Adipocyte (in vitro differentiated cells): ENCODE measurements around the gene PTPRN2.

Source experiments
- DNase-seq: peaks from one replicate; pipeline ENCODE4 v3.0.0-alpha.2; 2015; ENCODE audit warnings: low read depth
- H3K27me3 ChIP-seq: replicated peaks from 2 replicates; pipeline ENCODE4 v1.7.0; 2013; ENCODE audit warnings: mild to moderate bottlenecking, low read length, moderate library complexity; ENCODE audit not compliant: control insufficient read depth, insufficient read depth
- H3K36me3 ChIP-seq: 2 replicates; pipeline ENCODE4 v1.7.0; 2013; ENCODE audit warnings: low read length, mild to moderate bottlenecking, moderate library complexity; ENCODE audit not compliant: control insufficient read depth, insufficient read depth, severe bottlenecking
- H3K4me1 ChIP-seq: 2 replicates; pipeline ENCODE4 v1.7.0; 2013; ENCODE audit warnings: mild to moderate bottlenecking, low read length, moderate library complexity; ENCODE audit not compliant: control insufficient read depth, insufficient read depth
- H3K4me3 ChIP-seq: 2 replicates; pipeline ENCODE4 v1.7.0; 2013; ENCODE audit warnings: mild to moderate bottlenecking, low read length, moderate library complexity
- H3K9ac ChIP-seq: 2 replicates; pipeline ENCODE4 v1.7.0; 2013; ENCODE audit warnings: mild to moderate bottlenecking, low read length, moderate library complexity
- H3K9me3 ChIP-seq: 2 replicates; pipeline ENCODE4 v1.7.0; 2013; ENCODE audit warnings: mild to moderate bottlenecking, low read length, moderate library complexity; ENCODE audit not compliant: control insufficient read depth

Gene PTPRN2

DNA sequence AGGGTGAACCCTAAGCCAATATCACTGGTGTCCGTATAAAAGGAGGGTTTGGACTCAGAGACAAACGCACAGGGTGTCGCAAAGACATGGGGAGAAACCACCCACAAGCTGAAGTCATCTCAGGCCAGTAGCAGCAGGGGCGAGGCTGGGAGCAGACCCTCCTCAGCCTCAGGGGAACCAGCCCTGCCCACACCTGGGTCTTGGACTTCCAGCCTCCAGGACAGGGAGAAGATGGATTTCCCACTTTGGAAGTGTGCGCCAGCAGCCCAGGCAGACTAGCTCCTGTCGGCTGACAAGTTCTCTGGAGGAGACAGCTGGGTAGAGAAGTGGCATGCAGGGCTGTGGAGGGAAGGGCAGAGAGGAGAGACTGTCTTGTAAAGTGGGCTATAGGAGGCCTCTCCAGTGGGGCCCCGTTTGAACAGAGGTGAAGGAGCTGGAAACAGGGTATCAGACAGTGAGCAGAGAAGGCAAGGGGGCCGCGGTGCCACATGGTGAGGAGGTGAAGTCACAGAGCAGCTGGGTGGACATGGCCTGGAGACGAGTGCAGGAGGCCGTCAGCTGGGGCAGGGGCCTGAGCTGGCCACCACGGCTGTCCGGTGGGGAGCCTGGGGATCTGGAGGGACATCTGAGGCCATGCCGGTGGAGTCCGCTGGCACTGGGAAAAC lies 475.6 kb downstream of the PTPRN2 start:
- DNase-seq: no peak
- Histone ChIP-seq H3K36me3 (no peaks in the 10 kb centered on the region), H3K4me1 (no peaks in the 10 kb centered on the region), H3K9me3 (peaks cover 16% of the 10 kb centered on the region), H3K9ac (no peak overlapping the region), H3K27me3 (no peaks in the 10 kb centered on the region), H3K4me3 (no peak overlapping the region)

DNA sequence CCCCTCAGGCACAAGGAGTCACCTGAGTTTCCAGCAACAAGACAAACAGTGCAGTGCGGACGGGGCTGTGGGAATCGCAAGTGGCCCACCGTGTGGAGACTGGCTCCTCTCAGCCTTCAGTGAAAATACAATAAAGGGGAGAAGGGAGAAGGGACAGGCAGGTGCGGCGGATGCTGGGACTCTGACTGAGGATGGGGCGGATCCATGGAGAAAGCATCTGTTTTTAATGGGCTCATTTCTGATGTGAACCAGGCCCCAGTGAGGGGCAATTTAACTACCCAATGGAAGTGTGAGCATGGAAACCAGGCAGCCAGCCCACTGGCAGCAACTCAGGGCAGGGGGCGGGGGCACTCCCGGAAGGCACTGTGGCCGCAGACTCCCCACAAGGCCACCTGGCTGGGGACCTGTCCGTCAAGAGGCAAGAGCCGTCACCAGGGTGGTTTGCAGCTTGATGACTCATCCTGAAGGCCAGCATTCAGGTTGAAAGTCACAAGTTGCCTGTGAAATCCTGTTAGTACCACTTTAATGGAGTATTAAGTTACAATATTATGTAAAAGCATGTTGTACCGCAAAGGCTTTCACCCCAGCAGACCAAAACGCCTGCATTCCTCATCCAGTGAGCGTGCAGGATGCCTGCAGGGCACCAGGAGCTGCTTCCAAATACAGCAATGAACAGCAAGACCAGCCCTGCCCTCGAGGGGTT lies 476.4 kb downstream of the PTPRN2 start:
- H3K4me1 ChIP-seq: no peaks in the 10 kb centered on the region
- no peak for DNase-seq
- H3K36me3 ChIP-seq: no peaks in the 10 kb centered on the region
- no peaks in the 10 kb centered on the region for H3K27me3 ChIP-seq
- no peak overlapping the region for H3K4me3 ChIP-seq
- H3K9me3 ChIP-seq: peaks cover 10% of the 10 kb centered on the region
- no peak overlapping the region for H3K9ac ChIP-seq

DNA sequence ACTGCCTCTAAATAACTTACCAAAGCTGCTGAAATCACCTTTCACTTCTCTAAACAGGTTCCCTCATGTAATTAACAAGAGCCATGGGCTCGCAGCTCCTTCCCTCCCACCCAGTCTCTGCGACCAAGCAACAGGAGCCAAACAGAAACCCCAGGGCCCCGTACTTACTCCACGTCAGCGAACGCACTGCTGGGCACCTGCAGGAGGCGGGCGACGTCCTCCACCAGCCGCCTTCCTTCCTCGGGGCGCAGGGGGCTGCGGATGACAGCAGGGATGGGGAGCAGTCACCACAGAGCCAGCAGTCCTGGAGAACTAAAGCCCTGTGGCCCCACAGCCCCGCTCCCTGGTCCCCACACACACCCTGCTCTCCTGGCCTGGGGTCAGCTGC lies 477.0 kb downstream of the PTPRN2 start:
- Histone ChIP-seq H3K9me3 (peaks cover 6% of the 10 kb centered on the region), H3K4me3 (no peak overlapping the region)

DNA sequence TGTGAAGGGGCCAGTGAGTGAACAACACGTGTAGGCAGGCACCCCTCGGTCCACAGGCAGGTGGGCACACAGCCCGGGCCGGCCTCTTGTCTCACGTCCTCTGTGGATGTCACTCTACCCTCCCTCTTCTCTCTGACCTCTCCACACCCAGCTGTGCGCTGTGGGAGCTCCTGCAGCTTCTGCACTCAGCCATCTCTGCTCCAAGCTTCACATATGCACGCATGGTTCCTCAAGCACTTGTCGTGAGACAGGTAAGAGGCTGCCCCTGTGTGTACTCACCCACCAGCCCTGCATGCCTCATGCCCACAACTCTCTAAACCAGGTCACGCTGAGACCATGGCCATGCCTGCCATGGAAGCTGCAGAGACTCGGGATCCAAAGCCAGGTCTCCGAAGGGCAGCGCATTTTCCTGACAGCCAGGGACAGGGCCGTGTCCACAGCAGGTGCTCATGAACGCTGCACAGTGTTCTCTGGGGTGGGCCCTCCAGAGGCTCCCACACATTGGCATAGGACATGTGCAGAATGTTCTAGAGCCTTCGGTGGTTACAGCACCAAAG lies 477.5 kb downstream of the PTPRN2 start:
- H3K4me3 ChIP-seq: no peak overlapping the region
- H3K9ac ChIP-seq: no peak overlapping the region
- H3K9me3 ChIP-seq: peaks cover 2% of the 10 kb centered on the region
- no peak for DNase-seq
- H3K36me3 ChIP-seq: no peaks in the 10 kb centered on the region
- no peaks in the 10 kb centered on the region for H3K4me1 ChIP-seq
- H3K27me3 ChIP-seq: no peaks in the 10 kb centered on the region

More for the DNA sequence above, 477.0 kb downstream of the PTPRN2 start:
- no peaks in the 10 kb centered on the region for H3K27me3 ChIP-seq
- no peak overlapping the region for H3K9ac ChIP-seq
- no peaks in the 10 kb centered on the region for H3K36me3 ChIP-seq
- no peak for DNase-seq
- H3K4me1 ChIP-seq: no peaks in the 10 kb centered on the region

DNA sequence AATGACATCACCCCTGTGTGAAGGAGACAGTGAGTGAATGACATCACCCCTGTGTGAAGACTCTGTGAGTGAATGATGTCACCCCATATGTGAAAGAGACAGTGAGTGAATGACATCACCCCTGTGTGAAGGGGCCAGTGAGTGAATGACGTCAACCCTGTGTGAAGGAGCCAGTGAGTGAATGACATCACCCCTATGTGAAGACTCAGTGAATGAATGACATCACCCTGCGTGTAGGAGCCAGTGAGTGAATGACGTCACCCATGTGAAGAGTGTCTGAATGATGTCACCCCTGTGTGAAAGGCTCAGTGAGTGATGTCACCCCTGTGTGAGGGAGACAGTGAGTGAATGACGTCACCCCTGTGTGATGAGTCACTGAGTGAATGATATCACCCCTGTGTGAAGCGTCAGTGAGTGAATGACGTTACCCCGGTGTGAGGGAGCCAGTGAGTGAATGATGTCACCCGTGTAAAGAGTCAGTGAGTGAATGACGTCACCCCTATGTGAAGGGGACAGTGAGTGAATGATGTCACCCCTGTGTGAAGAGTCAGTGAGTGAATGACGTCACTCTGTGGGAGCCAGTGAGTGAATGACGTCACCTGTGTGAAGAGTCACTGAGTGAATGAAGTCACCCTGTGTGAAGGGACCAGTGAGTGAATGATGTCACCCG lies 478.1 kb downstream of the PTPRN2 start:
- H3K9me3 ChIP-seq: no peaks in the 10 kb centered on the region
- no peaks in the 10 kb centered on the region for H3K27me3 ChIP-seq
- no peaks in the 10 kb centered on the region for H3K4me1 ChIP-seq
- no peak overlapping the region for H3K4me3 ChIP-seq
- H3K9ac ChIP-seq: no peak overlapping the region
- no peaks in the 10 kb centered on the region for H3K36me3 ChIP-seq
- DNase-seq: no peak

DNA sequence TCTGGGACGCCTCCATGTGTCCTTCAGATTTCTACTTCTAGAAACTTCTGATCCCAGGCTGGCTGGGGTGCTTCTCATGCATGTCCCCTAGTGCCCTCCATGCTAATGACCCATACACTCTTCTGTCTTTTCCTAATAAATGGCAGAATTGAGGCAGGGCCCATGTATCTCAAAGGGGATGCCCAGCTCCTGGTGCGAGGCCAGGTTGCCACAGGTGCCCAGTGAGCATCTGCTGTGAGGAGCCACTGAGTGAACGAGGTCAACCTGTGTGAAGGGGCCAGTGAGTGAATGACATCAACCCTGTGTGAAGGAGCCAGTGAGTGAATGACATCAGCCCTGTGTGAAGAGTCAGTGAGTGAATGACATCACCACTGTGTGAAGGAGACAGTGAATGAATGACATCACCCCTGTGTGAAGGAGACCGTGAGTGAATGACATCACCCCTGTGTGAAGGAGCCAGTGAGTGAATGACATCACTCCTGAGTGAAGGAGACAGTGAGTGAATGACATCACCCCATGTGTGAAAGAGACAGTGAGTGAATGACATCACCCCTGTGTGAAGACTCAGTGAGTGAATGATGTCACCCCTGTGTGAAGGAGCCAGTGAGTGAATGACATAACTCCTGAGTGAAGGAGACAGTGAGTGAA lies 478.9 kb downstream of the PTPRN2 start:
- no peak for DNase-seq
- H3K9ac ChIP-seq: no peak overlapping the region
- H3K36me3 ChIP-seq: no peaks in the 10 kb centered on the region
- no peaks in the 10 kb centered on the region for H3K9me3 ChIP-seq
- H3K4me1 ChIP-seq: no peaks in the 10 kb centered on the region
- no peak overlapping the region for H3K4me3 ChIP-seq
- no peaks in the 10 kb centered on the region for H3K27me3 ChIP-seq

DNA sequence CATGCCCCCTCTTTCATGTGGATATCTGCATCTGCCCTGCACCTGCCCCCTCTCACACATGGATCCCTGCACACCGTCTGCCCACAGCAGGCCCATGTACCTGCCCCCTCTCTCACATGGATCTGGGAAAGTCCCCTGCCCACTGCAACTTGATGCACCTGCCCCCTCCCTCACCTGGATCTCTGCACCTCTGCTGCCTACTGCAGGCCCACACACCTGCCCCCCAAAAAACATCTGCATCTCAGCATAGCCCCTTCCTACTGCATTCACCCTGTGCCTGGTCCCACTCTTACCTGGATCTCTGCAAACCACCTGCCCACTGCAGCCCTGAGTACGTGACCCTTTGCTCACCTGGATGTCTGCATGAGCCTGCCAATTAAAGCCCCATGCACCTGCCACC lies 479.8 kb downstream of the PTPRN2 start:
- Histone ChIP-seq H3K4me1 (no peaks in the 10 kb centered on the region), H3K9ac (no peak overlapping the region), H3K36me3 (no peaks in the 10 kb centered on the region), H3K4me3 (no peak overlapping the region), H3K27me3 (no peaks in the 10 kb centered on the region), H3K9me3 (no peaks in the 10 kb centered on the region)
- DNase-seq: no peak

DNA sequence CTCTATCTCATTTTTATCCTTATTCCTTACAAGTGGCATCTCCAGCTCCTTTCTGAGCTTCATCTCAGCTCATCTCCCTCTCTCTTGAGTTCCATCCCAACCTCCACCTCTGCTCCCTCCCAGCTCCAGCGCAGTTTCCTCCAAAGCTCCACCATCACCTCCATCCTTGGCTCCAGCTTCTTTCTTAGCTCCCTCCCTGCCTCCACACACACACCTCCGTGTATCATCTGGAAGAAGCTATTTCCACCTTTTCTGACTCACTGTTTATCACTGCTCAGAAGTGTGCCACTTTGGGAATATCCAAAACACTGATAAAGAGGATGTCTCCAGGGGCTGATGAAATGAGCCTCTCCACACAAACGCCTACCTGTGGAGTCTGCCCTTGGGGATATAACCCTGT lies 481.4 kb downstream of the PTPRN2 start:
- H3K4me1 ChIP-seq: no peaks in the 10 kb centered on the region
- no peaks in the 10 kb centered on the region for H3K27me3 ChIP-seq
- DNase-seq: no peak
- H3K4me3 ChIP-seq: no peak overlapping the region
- H3K9me3 ChIP-seq: no peaks in the 10 kb centered on the region
- no peak overlapping the region for H3K9ac ChIP-seq
- no peaks in the 10 kb centered on the region for H3K36me3 ChIP-seq

DNA sequence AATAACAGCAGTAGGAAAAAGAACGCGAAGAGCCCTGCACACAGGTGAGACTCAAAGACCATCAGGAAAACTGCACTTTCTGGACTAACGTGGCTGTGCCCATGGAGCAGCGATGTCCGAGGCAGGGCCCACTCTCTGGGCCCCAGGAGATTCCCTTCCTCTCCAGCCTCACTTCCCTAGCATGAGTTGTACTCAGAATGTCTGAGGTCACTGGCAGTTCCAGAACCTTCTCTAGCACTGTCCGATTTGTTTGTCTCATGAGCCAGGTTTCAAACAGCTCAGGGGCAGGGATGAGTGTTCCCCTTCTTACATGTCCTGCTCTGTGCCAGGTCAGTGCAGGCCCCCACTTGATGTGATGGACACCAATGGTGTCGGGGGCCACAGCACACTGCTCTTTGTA lies 484.2 kb downstream of the PTPRN2 start:
- Histone ChIP-seq H3K4me1 (no peaks in the 10 kb centered on the region), H3K9me3 (no peaks in the 10 kb centered on the region), H3K27me3 (no peaks in the 10 kb centered on the region), H3K4me3 (no peak overlapping the region), H3K9ac (no peak overlapping the region), H3K36me3 (no peaks in the 10 kb centered on the region)
- no peak for DNase-seq

DNA sequence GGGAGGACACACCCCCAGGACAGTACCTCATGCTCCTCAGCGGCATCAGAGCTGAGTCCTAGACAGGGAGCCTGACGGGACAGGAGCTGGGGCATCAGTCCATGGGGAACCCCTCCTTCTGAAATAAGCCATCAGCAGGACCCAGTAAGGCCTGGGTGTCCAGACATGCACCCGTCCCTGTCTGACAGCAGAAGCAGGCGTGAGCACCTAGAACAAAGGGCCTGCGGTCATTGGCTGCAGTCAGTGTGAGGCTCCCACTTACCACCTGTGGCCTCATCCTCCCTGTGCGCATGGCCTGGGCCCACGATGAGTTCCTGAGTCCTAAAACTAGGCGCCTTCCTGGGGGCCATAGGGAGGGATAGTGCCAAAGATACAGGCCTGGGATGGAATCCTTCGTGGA lies 484.7 kb downstream of the PTPRN2 start:
- no peaks in the 10 kb centered on the region for H3K36me3 ChIP-seq
- H3K4me1 ChIP-seq: no peaks in the 10 kb centered on the region
- no peaks in the 10 kb centered on the region for H3K9me3 ChIP-seq
- H3K9ac ChIP-seq: no peak overlapping the region
- H3K27me3 ChIP-seq: no peaks in the 10 kb centered on the region
- H3K4me3 ChIP-seq: no peak overlapping the region
- DNase-seq: no peak

DNA sequence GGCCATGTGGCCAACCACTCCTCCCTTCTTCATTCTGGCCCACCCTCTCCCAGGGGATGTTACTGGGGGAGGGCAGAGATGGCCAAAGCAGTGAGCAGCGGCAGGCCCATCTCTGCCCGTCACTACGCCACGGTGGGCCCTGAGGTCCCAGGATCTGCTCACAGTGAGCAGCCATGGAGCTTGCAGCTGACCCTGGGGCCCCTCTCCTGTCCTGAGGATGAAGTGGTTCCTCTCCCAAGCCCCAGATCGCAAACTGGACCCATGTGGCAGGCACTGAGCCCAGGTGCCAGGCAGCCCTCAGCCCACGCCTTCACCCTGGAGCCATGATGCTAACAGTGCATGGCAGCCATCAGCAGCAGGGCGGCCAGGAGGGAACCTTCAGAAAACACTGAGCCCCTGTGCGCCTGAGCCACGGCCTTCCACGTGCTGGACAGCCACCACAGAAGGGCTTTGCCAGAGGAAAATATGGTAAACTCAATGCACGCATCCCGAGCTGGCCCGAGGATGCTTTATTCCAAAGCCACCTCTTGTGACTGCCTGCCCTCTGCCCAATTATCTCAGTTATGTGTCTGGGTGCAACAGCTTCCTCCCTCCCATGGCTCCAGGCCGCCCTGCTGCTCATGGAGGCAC lies 485.7 kb downstream of the PTPRN2 start:
- Histone ChIP-seq H3K4me1 (no peaks in the 10 kb centered on the region), H3K4me3 (no peak overlapping the region), H3K27me3 (no peaks in the 10 kb centered on the region), H3K9ac (no peak overlapping the region), H3K36me3 (no peaks in the 10 kb centered on the region), H3K9me3 (no peaks in the 10 kb centered on the region)
- DNase-seq: no peak
